ENCODE data around the gene PCDH1. TPM values are rescaled to one million over a fixed set of nuclear protein-coding genes. Genes with fewer than 3 reads are reported as not detected.
"Not testable (repeated sequence)": the region's sequence is repeated elsewhere in the genome, so short reads cannot be mapped to it uniquely, and the experiment has no call there.

The PCDH1 gene
- total RNA-seq, 1 donor from 2014 or later: 16.1 TPM

GRCh38 chr5:141898448-141899049 is 20.3 kb upstream of the PCDH1 start:
- no peak overlapping the region for H3K27ac ChIP-seq (replicated peaks)
- H3K4me1 ChIP-seq: no peaks in the 10 kb centered on the region
- DNase-seq: no peak
- intact Hi-C loops (cut with micrococcal nuclease): loop anchor here (10.0 kb wide), 1 partner anchor 56 kb away; the partner anchor contains the start of gene PCDH12
- no peak overlapping the region for H3K4me3 ChIP-seq
- H3K27me3 ChIP-seq (ENCODE audit: low read depth): no peaks in the 10 kb centered on the region
- TF ChIP-seq CTCF (IDR thresholded peaks at IDR 0.05; ENCODE audit: borderline replicate concordance): no peak
- H3K36me3 ChIP-seq: no peaks in the 10 kb centered on the region
- no peaks in the 10 kb centered on the region for H3K9me3 ChIP-seq (replicated peaks)

GRCh38 chr5:141897425-141897824 is 19.2 kb upstream of the PCDH1 start:
- Histone ChIP-seq H3K4me1 (no peaks in the 10 kb centered on the region), H3K27me3 (ENCODE audit: low read depth) (no peaks in the 10 kb centered on the region), H3K9me3 (replicated peaks) (no peaks in the 10 kb centered on the region), H3K27ac (replicated peaks) (no peak overlapping the region), H3K36me3 (no peaks in the 10 kb centered on the region), H3K4me3 (no peak overlapping the region)
- intact Hi-C loops (cut with micrococcal nuclease): loop anchor here (10.0 kb wide), 1 partner anchor 57 kb away; the partner anchor contains the start of gene PCDH12
- DNase-seq: no peak
- TF ChIP-seq CTCF (IDR thresholded peaks at IDR 0.05; ENCODE audit: borderline replicate concordance): no peak

GRCh38 chr5:141890429-141890828 is 12.2 kb upstream of the PCDH1 start:
- not testable (repeated sequence) for H3K4me3 ChIP-seq; H3K4me1 ChIP-seq; H3K9me3 ChIP-seq (replicated peaks); DNase-seq; H3K27me3 ChIP-seq (ENCODE audit: low read depth); H3K27ac ChIP-seq (replicated peaks); H3K36me3 ChIP-seq
- intact Hi-C loops (cut with micrococcal nuclease): loop anchor here (10.0 kb wide), 1 partner anchor 64 kb away; the partner anchor contains the start of gene PCDH12

- no peak for DNase-seq
- TF ChIP-seq CTCF (IDR thresholded peaks at IDR 0.05; ENCODE audit: borderline replicate concordance): peak; percentile 50
- no peaks in the 10 kb centered on the region for H3K36me3 ChIP-seq
- intact Hi-C loops (cut with micrococcal nuclease): no loop called here
- no peaks in the 10 kb centered on the region for H3K4me1 ChIP-seq
- H3K27me3 ChIP-seq (ENCODE audit: low read depth): peaks cover 16% of the 10 kb centered on the region
- H3K27ac ChIP-seq (replicated peaks): no peak overlapping the region
- no peak overlapping the region for H3K4me3 ChIP-seq
- H3K9me3 ChIP-seq (replicated peaks): no peaks in the 10 kb centered on the region
Measured at GRCh38 chr5:141889282-141889871, 11.2 kb upstream of the PCDH1 start.

- Histone ChIP-seq H3K9me3 (replicated peaks) (no peaks in the 10 kb centered on the region), H3K36me3 (no peaks in the 10 kb centered on the region), H3K4me1 (peaks cover 48% of the 10 kb centered on the region), H3K27ac (replicated peaks) (no peak overlapping the region), H3K27me3 (ENCODE audit: low read depth) (peaks cover 63% of the 10 kb centered on the region), H3K4me3 (no peak overlapping the region)
- TF ChIP-seq CTCF (IDR thresholded peaks at IDR 0.05; ENCODE audit: borderline replicate concordance): no peak
- intact Hi-C loops (cut with micrococcal nuclease): no loop called here
- DNase-seq: no peak
Measured at GRCh38 chr5:141883892-141884318, 5.7 kb upstream of the PCDH1 start.
